Fibroblast of villous mesenchyme (primary cell): ENCODE data around the gene FGGY. TPM values are rescaled to one million over a fixed set of nuclear protein-coding genes. Genes with fewer than 3 reads are reported as not detected.

Source experiments
- DNase-seq: peaks from one replicate; pipeline ENCODE4 v3.0.0-alpha.2; 2010; ENCODE audit warnings: low read depth
- H3K4me3 ChIP-seq: 2 replicates; pipeline ENCODE4 v1.5.1; 2011; ENCODE audit warnings: low read depth, mild to moderate bottlenecking, low read length
- total RNA-seq: library from RNA; depleted of rRNA; stranded (reverse); fragments of >200 nt; gene quantifications from 2 replicates; pipeline ENCODE4 v1.2.3, GENCODE V29; 2012
- TF ChIP-seq, protein P1 (sequence below): IDR thresholded peaks from 2 replicates; pipeline ENCODE4 v1.5.1; 2012; ENCODE audit warnings: low read depth, mild to moderate bottlenecking, low read length; ENCODE audit not compliant: insufficient read depth

Gene FGGY
- total RNA-seq, 1 donor: 11.7 TPM

DNA sequence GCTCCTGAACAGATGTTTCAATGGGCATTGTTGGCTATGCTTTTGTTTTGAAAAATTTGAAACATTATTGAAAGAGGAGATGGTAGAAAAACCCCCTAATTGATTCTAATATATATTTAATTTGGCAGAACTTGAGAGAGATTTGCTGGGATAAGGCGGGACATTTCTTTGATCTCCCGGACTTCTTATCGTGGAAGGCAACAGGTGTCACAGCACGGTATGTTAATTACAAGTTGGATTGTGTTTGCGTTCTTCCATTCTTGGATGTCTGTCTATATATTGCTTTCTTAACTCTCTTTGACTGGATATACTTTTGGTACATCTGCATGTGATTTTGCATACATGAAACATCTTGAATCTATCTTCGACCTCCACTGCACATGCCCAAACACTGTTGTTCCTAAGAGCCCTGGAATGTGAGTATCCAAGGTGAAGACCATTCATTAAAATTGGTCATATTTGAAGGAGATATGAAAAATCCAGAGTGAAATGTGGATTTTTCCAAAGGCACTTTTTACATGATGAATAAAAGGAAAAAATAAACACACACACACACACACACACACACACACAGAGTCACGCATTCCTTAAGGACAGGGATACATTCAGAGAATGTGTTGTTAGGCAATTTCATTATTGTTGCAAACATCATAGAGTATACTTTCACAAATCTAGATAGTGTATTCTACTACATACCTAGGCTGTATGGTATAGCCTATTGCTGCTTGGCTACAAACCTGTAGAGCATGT, 81.9 kb downstream of the FGGY start:
- H3K4me3 ChIP-seq: no peak overlapping the region
- TF ChIP-seq, protein P1, sequence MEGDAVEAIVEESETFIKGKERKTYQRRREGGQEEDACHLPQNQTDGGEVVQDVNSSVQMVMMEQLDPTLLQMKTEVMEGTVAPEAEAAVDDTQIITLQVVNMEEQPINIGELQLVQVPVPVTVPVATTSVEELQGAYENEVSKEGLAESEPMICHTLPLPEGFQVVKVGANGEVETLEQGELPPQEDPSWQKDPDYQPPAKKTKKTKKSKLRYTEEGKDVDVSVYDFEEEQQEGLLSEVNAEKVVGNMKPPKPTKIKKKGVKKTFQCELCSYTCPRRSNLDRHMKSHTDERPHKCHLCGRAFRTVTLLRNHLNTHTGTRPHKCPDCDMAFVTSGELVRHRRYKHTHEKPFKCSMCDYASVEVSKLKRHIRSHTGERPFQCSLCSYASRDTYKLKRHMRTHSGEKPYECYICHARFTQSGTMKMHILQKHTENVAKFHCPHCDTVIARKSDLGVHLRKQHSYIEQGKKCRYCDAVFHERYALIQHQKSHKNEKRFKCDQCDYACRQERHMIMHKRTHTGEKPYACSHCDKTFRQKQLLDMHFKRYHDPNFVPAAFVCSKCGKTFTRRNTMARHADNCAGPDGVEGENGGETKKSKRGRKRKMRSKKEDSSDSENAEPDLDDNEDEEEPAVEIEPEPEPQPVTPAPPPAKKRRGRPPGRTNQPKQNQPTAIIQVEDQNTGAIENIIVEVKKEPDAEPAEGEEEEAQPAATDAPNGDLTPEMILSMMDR: no peak
- DNase-seq: no peak

DNA sequence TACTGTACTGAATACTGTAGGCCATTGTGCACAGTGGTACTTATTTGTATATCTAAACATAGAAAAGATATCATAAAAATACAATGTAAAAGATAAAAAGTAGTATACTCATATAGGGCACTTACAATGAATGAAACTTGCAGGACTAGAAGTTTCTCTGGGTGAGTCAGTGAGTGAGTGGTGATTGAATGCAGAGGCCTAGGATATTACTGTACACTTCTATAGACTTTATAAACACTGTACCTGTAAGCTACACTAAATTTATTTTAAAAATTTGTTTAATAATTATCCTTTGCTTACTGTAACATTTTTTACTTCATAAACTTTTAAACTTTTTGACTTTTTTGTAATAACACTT, 82.5 kb downstream of the FGGY start:
- no peak overlapping the region for H3K4me3 ChIP-seq
- TF ChIP-seq, protein P1: no peak
- DNase-seq: no peak

DNA sequence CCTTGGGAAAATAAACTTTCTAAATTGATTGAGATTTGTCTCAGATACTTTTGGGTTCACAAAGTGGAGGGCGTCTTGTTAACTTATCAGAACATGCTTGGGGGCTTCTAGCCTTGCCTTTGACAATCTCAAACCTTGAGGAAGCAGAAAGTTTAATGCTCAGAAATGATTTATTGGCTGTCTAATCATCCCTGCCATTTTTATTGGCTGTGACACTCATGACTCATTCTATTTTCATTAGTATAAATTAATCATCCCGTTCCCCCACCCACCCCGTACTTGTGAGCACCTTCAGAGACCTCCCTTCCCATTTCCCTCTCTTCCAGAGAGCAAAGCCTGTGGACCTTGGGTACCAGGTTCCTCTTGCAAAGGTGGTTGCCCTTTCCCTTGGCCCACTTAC, 87.1 kb downstream of the FGGY start:
- no peak for DNase-seq
- no peak overlapping the region for H3K4me3 ChIP-seq
- TF ChIP-seq, protein P1: no peak

DNA sequence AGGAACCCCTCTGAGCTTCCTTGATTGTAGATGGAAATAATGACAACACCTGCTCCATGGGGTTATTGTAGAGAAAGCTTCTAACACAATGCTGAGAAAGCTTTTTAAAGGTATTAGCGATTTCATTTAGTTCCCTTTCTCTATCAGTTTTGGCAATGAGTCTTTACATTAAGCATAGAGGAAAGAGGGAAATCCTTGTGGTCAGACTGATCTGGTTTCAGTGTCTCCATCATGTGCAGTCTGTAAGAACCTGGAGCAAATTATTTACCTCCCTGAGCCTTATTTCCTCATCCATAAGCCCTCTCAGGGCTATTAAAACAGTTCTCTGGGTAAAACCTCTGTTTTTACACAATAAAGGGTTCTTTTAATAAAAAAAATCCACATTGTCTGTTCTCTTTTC, 87.5 kb downstream of the FGGY start:
- no peak for DNase-seq
- TF ChIP-seq, protein P1: no peak

DNA sequence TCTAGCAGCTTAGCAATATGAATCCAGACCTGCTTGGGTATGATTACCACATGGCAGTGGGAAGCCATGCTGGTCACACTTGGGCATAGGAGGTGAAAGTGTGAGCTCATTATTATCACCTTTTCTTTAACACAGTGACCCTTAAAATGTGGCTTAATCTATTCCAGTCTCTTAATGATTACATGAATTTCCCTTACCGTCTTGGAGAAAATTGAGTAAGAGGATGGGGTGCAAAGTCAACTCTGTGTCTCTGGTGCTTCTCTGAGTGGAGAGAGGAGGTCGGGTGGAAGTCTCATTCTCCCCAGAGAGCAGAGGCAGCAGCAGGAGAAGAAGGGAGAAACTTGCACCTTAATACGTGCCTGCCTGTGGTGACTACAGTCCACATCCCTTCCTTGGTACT, 91.3 kb downstream of the FGGY start:
- DNase-seq: no peak
- no peak overlapping the region for H3K4me3 ChIP-seq
- TF ChIP-seq, protein P1: no peak

More for the DNA sequence above, 87.5 kb downstream of the FGGY start:
- H3K4me3 ChIP-seq: no peak overlapping the region

DNA sequence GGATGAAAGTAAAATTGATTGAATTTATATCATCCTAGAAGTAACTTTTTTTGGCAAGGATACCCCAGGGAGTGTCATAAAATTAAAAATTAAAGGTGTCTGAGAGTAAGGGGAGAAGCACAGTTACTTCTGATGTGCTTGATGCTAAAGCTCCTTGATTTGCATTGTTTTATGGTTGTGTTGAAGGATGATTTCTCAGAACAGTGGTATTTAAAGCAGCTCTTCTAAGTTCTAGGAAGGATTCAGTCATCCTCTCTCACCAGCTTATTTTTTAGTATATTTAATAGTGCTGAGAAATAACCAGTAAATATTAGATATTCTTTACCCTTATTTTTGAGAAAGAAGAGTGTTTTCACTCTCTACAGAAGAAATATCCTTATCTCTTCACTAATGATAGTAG, 93.0 kb downstream of the FGGY start:
- no peak overlapping the region for H3K4me3 ChIP-seq
- TF ChIP-seq, protein P1: no peak
- no peak for DNase-seq

DNA sequence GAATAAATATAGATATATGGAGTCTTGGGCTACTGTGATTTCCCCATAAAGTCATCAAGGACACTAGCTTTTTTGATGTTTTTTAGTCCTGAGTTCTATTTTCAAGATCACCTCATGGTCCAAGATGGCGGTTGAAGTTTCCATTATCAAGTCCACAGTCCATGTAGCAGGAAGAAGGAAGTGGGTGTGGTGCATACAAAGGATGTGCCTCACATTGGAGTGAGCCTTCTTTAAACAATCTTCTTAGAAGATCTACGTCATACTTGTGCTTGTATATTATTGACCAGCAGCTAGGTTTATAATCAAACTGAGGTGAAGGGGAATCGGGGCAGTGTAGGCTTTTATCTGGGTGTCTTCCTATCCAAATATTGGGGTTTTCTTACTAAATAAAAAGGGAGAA, 93.4 kb downstream of the FGGY start:
- no peak overlapping the region for H3K4me3 ChIP-seq
- no peak for DNase-seq
- TF ChIP-seq, protein P1: no peak
